ENCODE data around the gene METTL17. TPM values are rescaled to one million over a fixed set of nuclear protein-coding genes. Genes with fewer than 3 reads are reported as not detected.
A peak's percentile ranks its signal among the peaks of the same experiment; 100 is the strongest.

METTL17 gene
- total and polyA plus RNA-seq, 2 of the 13 experiments (the other 11 are each of a cell fraction or from before 2014, with no cell fraction given): 122 to 199 TPM

GRCh38 chr14:20989787-20990600 lies at the start of gene METTL17 (continued):
- TF ChIP-seq ZNF800 (CRISPR knock-in tag; IDR thresholded peaks at IDR 0.05): peak; percentile 62; the same call in 1 of the 2 replicates
- no peak for TF ChIP-seq SIX1 (CRISPR knock-in tag; IDR thresholded peaks at IDR 0.05; ENCODE audit: borderline replicate concordance)
- TF ChIP-seq ZFP82 (CRISPR knock-in tag; IDR thresholded peaks at IDR 0.05; ENCODE audit: borderline replicate concordance): peak; percentile 43; the same call in 1 of the 2 replicates
- TF ChIP-seq, protein P1, sequence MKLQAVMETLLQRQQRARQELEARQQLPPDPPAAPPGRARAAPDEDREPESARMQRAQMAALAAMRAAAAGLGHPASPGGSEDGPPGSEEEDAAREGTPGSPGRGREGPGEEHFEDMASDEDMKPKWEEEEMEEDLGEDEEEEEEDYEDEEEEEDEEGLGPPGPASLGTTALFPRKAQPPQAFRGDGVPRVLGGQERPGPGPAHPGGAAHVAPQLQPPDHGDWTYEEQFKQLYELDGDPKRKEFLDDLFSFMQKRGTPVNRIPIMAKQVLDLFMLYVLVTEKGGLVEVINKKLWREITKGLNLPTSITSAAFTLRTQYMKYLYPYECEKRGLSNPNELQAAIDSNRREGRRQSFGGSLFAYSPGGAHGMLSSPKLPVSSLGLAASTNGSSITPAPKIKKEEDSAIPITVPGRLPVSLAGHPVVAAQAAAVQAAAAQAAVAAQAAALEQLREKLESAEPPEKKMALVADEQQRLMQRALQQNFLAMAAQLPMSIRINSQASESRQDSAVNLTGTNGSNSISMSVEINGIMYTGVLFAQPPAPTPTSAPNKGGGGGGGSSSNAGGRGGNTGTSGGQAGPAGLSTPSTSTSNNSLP (IDR thresholded peaks at IDR 0.05; ENCODE audit: low read depth, low read length): no peak
- TF ChIP-seq, protein P2, sequence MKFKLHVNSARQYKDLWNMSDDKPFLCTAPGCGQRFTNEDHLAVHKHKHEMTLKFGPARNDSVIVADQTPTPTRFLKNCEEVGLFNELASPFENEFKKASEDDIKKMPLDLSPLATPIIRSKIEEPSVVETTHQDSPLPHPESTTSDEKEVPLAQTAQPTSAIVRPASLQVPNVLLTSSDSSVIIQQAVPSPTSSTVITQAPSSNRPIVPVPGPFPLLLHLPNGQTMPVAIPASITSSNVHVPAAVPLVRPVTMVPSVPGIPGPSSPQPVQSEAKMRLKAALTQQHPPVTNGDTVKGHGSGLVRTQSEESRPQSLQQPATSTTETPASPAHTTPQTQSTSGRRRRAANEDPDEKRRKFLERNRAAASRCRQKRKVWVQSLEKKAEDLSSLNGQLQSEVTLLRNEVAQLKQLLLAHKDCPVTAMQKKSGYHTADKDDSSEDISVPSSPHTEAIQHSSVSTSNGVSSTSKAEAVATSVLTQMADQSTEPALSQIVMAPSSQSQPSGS (CRISPR knock-in tag; IDR thresholded peaks at IDR 0.05): peak; percentile 43; the same call in 1 of the 2 replicates
- TF ChIP-seq ZNF563 (CRISPR knock-in tag; IDR thresholded peaks at IDR 0.05): peak; percentile 73
- TF ChIP-seq MBNL3 (CRISPR knock-in tag; conservative IDR thresholded peaks at IDR 0.05): no peak
- no peak for TF ChIP-seq KDM1A (CRISPR knock-in tag; IDR thresholded peaks at IDR 0.05)
- TF ChIP-seq ZNF256 (CRISPR knock-in tag; conservative IDR thresholded peaks at IDR 0.05): peak; percentile 78
- no peak for TF ChIP-seq MTF1 (CRISPR knock-in tag; IDR thresholded peaks at IDR 0.05)
- no peak; the same call in 1 of the 2 replicates for TF ChIP-seq ETS1 (CRISPR knock-in tag; IDR thresholded peaks at IDR 0.05)
- TF ChIP-seq, protein P3, sequence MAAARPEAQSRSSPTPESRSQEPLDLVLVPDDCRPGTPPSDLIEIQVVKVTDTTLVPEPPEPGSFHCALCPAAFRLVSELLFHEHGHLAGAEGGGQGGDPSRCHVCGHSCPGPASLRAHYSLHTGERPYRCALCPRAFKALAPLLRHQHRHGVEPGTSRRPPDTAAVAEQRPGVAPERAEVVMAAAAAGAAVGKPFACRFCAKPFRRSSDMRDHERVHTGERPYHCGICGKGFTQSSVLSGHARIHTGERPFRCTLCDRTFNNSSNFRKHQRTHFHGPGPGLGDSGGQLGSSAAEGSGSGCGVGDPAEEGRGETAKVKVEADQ (CRISPR knock-in tag; IDR thresholded peaks at IDR 0.05; ENCODE audit: borderline replicate concordance): peak; percentile 86; the same call in 1 of the 2 replicates
- TF ChIP-seq HNRNPL (IDR thresholded peaks at IDR 0.05; ENCODE audit: low read depth, low read length): peak; percentile 74; the same call in 1 of the 2 replicates
- no peak for TF ChIP-seq ZNF850 (CRISPR knock-in tag; conservative IDR thresholded peaks at IDR 0.05)
- TF ChIP-seq TFDP1 (CRISPR knock-in tag; IDR thresholded peaks at IDR 0.05; ENCODE audit: borderline replicate concordance): peak; percentile 74
- no peak for TF ChIP-seq ZNF260 (CRISPR knock-in tag; IDR thresholded peaks at IDR 0.05; ENCODE audit: borderline replicate concordance, low read depth)
- no peak for TF ChIP-seq HHEX (CRISPR knock-in tag; IDR thresholded peaks at IDR 0.05)
- TF ChIP-seq MNT (IDR thresholded peaks at IDR 0.05): no peak
- no peak for TF ChIP-seq GTF3A (CRISPR knock-in tag; conservative IDR thresholded peaks at IDR 0.05)

Data from HepG2 (cell line).